HCT116 (cell line): ENCODE data around the gene NAALAD2. TPM values are rescaled to one million over a fixed set of nuclear protein-coding genes. Genes with fewer than 3 reads are reported as not detected.
"Not testable (repeated sequence)": the region's sequence is repeated elsewhere in the genome, so short reads cannot be mapped to it uniquely, and the experiment has no call there.

ENCODE experiments used
- ATAC-seq: fragments of 200-7000 bp; cut with Tn5 transposase; 2 replicates; pipeline ENCODE4 v1.9.1; 2020; ENCODE audit warnings: mild to moderate bottlenecking, moderate library complexity
- BruUV-seq: library from RNA; stranded (reverse); fragments of 400-500 nt; replicated peaks from 2 replicates; lab custom pipeline; 2021; lab: Mats Ljungman, UMichigan
- CTCF ChIA-PET: fragments of 300-600 bp; sonication (Branson Sonifier 250); formaldehyde crosslinking; loops from one replicate; lab custom pipeline; 2021; ENCODE audit warnings: antibody characterized with exemption; lab: Charles Lee
- POLR2A ChIA-PET: fragments of 300-600, 350-600 bp; sonication (Branson Sonifier 250); formaldehyde crosslinking; loops from one replicate; lab custom pipeline; 2021; ENCODE audit warnings: antibody characterized with exemption; lab: Charles Lee
- RAD21 ChIA-PET, 2 experiments: fragments of 300-600 bp; sonication (Branson Sonifier 250); formaldehyde crosslinking; loops; one replicate each; lab custom pipeline; 2023; ENCODE audit warnings: low total read pairs in 2 of 2; ENCODE audit not compliant: uncharacterized antibody in 2 of 2, unreplicated experiment in 2 of 2, low non-redundant PET in 1 of 2; lab: Charles Lee
- DNase-seq: peaks from one replicate; pipeline ENCODE4 v3.0.0-alpha.2; 2010; ENCODE audit warnings: low read depth, low spot score
- H2AFZ ChIP-seq: fragments of 200-600 bp; shearing (Covaris generic), sonication (generic); 2 replicates; pipeline ENCODE4 v1.6.1; 2017; ENCODE audit warnings: low read depth, mixed run types, mixed read lengths, antibody characterized with exemption, low read length; ENCODE audit not compliant: poor library complexity, severe bottlenecking
- H3K27ac ChIP-seq: 2 replicates; pipeline ENCODE4 v1.5.1; 2012; ENCODE audit warnings: low read depth, low read length
- H3K27me3 ChIP-seq: fragments of 200-600 bp; sonication (generic); 2 replicates; pipeline ENCODE4 v1.6.1; 2016; ENCODE audit warnings: mixed run types, low read length, mixed read lengths; ENCODE audit not compliant: insufficient read depth
- H3K36me3 ChIP-seq, 2 experiments: fragments of 200-500 bp in 1 of 2; fragments of 200-600 bp in 1 of 2; sonication (Bioruptor generic) in 1 of 2; sonication (generic) in 1 of 2; 2 replicates each; pipeline versions ENCODE4 v1.5.1 to v1.6.1; 2014 to 2016; ENCODE audit warnings: low read length in 2 of 2, inconsistent platforms in 1 of 2, mixed read lengths in 1 of 2, mixed run types in 1 of 2; ENCODE audit not compliant: insufficient read depth in 2 of 2, control insufficient read depth in 1 of 2
- H3K4me1 ChIP-seq, 2 experiments: fragments of 200-600 bp in 1 of 2; sonication (generic) in 1 of 2; 2 replicates each; pipeline versions ENCODE4 v1.5.1 to v1.6.1; 2012 to 2017; ENCODE audit warnings: low read length in 2 of 2, inconsistent platforms in 1 of 2, mild to moderate bottlenecking in 1 of 2, mixed read lengths in 1 of 2, mixed run types in 1 of 2, moderate library complexity in 1 of 2; ENCODE audit not compliant: insufficient read depth in 2 of 2, control insufficient read depth in 1 of 2
- H3K4me2 ChIP-seq: fragments of 200-600 bp; sonication (generic); 2 replicates; pipeline ENCODE4 v1.6.1; 2017; ENCODE audit warnings: mixed run types, low read length, mixed read lengths
- H3K4me3 ChIP-seq, 2 experiments: fragments of 200-600 bp in 1 of 2; sonication (generic) in 1 of 2; replicated peaks in 1 of 2; 2 replicates each; pipeline ENCODE4 v1.5.1; 2011 to 2016; ENCODE audit warnings: low read length in 2 of 2, control low read depth in 1 of 2, low read depth in 1 of 2, mild to moderate bottlenecking in 1 of 2, mixed read lengths in 1 of 2, mixed run types in 1 of 2
- H3K79me2 ChIP-seq: fragments of 200-600 bp; sonication (generic); 2 replicates; pipeline ENCODE4 v1.6.1; 2017; ENCODE audit warnings: mild to moderate bottlenecking, mixed run types, low read length, moderate library complexity, mixed read lengths; ENCODE audit not compliant: insufficient read depth
- H3K9ac ChIP-seq: fragments of 200-600 bp; sonication (generic); 2 replicates; pipeline ENCODE4 v1.6.1; 2016; ENCODE audit warnings: low read length, mixed read lengths
- H3K9me2 ChIP-seq: fragments of 200-600 bp; sonication (generic), shearing (Covaris generic); 2 replicates; pipeline ENCODE4 v1.6.1; 2017; ENCODE audit warnings: mixed run types, mild to moderate bottlenecking, moderate library complexity; ENCODE audit not compliant: insufficient read depth
- H3K9me3 ChIP-seq, 2 experiments: fragments of 200-500 bp in 1 of 2; fragments of 200-600 bp in 1 of 2; sonication (Bioruptor generic) in 1 of 2; sonication (generic) in 1 of 2; 2 replicates each; pipeline ENCODE4 v1.6.1; 2014 to 2017; ENCODE audit warnings: low read length in 2 of 2, mixed read lengths in 2 of 2, inconsistent platforms in 1 of 2, low read depth in 1 of 2, mild to moderate bottlenecking in 1 of 2, mixed run types in 1 of 2, moderate library complexity in 1 of 2; ENCODE audit not compliant: control insufficient read depth in 1 of 2, insufficient read depth in 1 of 2
- H4K20me1 ChIP-seq: fragments of 200-600 bp; sonication (generic), shearing (Covaris generic); 2 replicates; pipeline ENCODE4 v1.6.1; 2017; ENCODE audit warnings: mixed run types, mild to moderate bottlenecking, moderate library complexity; ENCODE audit not compliant: insufficient read depth
- intact Hi-C: fragments of 100-400 bp; cut with micrococcal nuclease; formaldehyde crosslinking; loops from 2 replicates; pipeline ENCODE4 v1.10.0; 2022
- total RNA-seq: library from RNA; stranded (reverse); gene quantifications from one replicate; pipeline ENCODE4 v1.2.1, GENCODE V29; 2021; ENCODE audit not compliant: unreplicated experiment

Gene NAALAD2
- total RNA-seq, 1 experiment from 2014 or later: not detected

DNA sequence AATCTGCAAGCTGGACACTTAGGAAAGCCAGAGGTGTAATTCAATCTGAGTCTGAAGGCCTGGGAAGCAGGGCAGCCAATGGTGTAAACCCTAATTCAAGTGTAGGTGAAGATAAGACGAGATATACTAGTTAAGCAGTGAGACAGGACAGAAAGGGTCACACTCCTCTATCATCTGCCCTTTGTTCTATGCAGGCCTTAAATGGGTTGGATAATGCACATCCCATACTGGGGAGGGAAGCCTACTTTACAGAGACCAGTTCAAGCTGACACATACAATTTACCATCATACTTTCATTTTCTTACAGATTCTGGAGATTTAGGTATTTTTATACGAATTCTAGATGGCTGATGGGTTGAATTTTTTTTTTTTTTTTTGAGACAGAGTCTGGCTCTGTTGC, 45.7 kb upstream of the NAALAD2 start:
- H3K36me3 ChIP-seq, POLR2A ChIA-PET, H3K27ac ChIP-seq, H3K9ac ChIP-seq, H3K79me2 ChIP-seq, intact Hi-C loops, H2AFZ ChIP-seq, H3K4me1 ChIP-seq, RAD21 ChIA-PET, ATAC-seq, H3K9me3 ChIP-seq, CTCF ChIA-PET, H3K4me3 ChIP-seq, DNase-seq, H3K4me2 ChIP-seq, H3K27me3 ChIP-seq, BruUV-seq, H3K9me2 ChIP-seq, H4K20me1 ChIP-seq: not testable (repeated sequence)

- H3K9me3 ChIP-seq, RAD21 ChIA-PET, CTCF ChIA-PET, POLR2A ChIA-PET, H3K27me3 ChIP-seq, H3K27ac ChIP-seq, H3K36me3 ChIP-seq, H3K9me2 ChIP-seq, H2AFZ ChIP-seq, ATAC-seq, H3K4me3 ChIP-seq, intact Hi-C loops, H3K4me1 ChIP-seq, H3K79me2 ChIP-seq, BruUV-seq, H4K20me1 ChIP-seq, DNase-seq, H3K9ac ChIP-seq, H3K4me2 ChIP-seq: not testable (repeated sequence)
These were observed 39.1 kb upstream of the NAALAD2 start for GRCh38 chr11:90095230-90095924.

DNA sequence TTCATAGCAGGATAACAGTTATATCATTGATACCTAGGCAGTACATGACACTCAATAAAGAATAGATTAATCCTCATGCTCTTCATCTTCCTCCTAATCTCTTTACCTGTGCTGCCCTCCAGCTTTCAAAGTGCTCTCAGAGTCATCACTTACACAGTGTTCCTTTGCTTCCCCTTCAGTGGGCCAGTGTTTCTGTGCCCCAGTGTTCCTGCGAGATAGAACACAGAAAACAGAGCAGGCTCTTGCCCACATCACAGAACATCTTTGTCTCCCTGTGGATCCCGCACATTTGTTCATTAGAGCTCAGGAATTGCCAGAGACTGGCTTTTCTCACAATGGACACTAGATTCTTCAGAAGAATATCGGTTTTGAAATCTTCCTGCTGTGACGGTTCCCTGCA, 36.2 kb upstream of the NAALAD2 start:
- ATAC-seq, H3K9me3 ChIP-seq, intact Hi-C loops, H3K4me2 ChIP-seq, POLR2A ChIA-PET, H3K4me1 ChIP-seq, H3K9ac ChIP-seq, BruUV-seq, CTCF ChIA-PET, H3K27ac ChIP-seq, H4K20me1 ChIP-seq, H3K9me2 ChIP-seq, H3K79me2 ChIP-seq, H3K4me3 ChIP-seq, H3K27me3 ChIP-seq, RAD21 ChIA-PET, H2AFZ ChIP-seq, H3K36me3 ChIP-seq, DNase-seq: not testable (repeated sequence)
